HAP-1 (cell line): ENCODE measurements around the gene NUFIP2.
"Not testable (repeated sequence)": the region's sequence is repeated elsewhere in the genome, so short reads cannot be mapped to it uniquely, and the experiment has no call there.

ENCODE experiments used
- DNase-seq, 2 experiments: peaks; one replicate each; pipeline ENCODE4 v3.0.0-alpha.2; 2016 to 2020; ENCODE audit warnings: low spot score in 2 of 2
- H3K27me3 ChIP-seq: fragments of 250-450 bp; sonication (Bioruptor Pico); 2 replicates; pipeline ENCODE4 v1.5.1; 2020; ENCODE audit warnings: low read depth, mild to moderate bottlenecking, moderate library complexity
- H3K36me3 ChIP-seq: fragments of 250-450 bp; sonication (Bioruptor Pico); replicated peaks from 2 replicates; pipeline ENCODE4 v1.5.1; 2020; ENCODE audit warnings: mild to moderate bottlenecking
- H3K4me1 ChIP-seq: fragments of 250-450 bp; sonication (Bioruptor Pico); 2 replicates; pipeline ENCODE4 v1.5.1; 2020; ENCODE audit warnings: mild to moderate bottlenecking
- H3K4me3 ChIP-seq: fragments of 250-450 bp; sonication (Bioruptor Pico); 2 replicates; pipeline ENCODE4 v1.5.1; 2020; ENCODE audit warnings: mild to moderate bottlenecking, moderate library complexity
- H3K9me3 ChIP-seq: fragments of 250-450 bp; sonication (Bioruptor Pico); 2 replicates; pipeline ENCODE4 v1.5.1; 2020; ENCODE audit warnings: mild to moderate bottlenecking, moderate library complexity
- in situ Hi-C: fragments of 300-500 bp; cut with MboI; formaldehyde crosslinking; loops from 3 replicates; pipeline ENCODE4 v1.14.3; 2020; ENCODE audit warnings: low sequenced_read_pairs, inconsistent platforms, mixed read lengths

NUFIP2 gene

GRCh38 chr17:29240968-29241963, 52.7 kb downstream of the NUFIP2 start:
- peak in 1 of 2 experiments; percentile 16 for DNase-seq
- no peaks in the 10 kb centered on the region for H3K36me3 ChIP-seq
- in situ Hi-C loops: no loop called here
- H3K9me3 ChIP-seq: no peaks in the 10 kb centered on the region
- no peaks in the 10 kb centered on the region for H3K4me1 ChIP-seq
- H3K4me3 ChIP-seq: no peak overlapping the region
- H3K27me3 ChIP-seq: no peaks in the 10 kb centered on the region

- Histone ChIP-seq H3K4me1 (no peaks in the 10 kb centered on the region), H3K36me3 (no peaks in the 10 kb centered on the region), H3K27me3 (no peaks in the 10 kb centered on the region), H3K4me3 (no peak overlapping the region), H3K9me3 (no peaks in the 10 kb centered on the region)
- in situ Hi-C loops: no loop called here
- no peak for DNase-seq
Observed at GRCh38 chr17:29240477-29240876, 53.5 kb downstream of the NUFIP2 start.

- Histone ChIP-seq H3K4me1 (no peaks in the 10 kb centered on the region), H3K9me3 (no peaks in the 10 kb centered on the region), H3K27me3 (no peaks in the 10 kb centered on the region), H3K4me3 (no peak overlapping the region), H3K36me3 (no peaks in the 10 kb centered on the region)
- no peak for DNase-seq
- in situ Hi-C loops: no loop called here
Observed at GRCh38 chr17:29238133-29238850, 55.7 kb downstream of the NUFIP2 start.

GRCh38 chr17:29237476-29238132, 56.3 kb downstream of the NUFIP2 start:
- in situ Hi-C loops: no loop called here
- Histone ChIP-seq H3K4me1 (no peaks in the 10 kb centered on the region), H3K36me3 (no peaks in the 10 kb centered on the region), H3K9me3 (no peaks in the 10 kb centered on the region), H3K27me3 (no peaks in the 10 kb centered on the region), H3K4me3 (no peak overlapping the region)
- no peak for DNase-seq

GRCh38 chr17:29235904-29236303, 58.0 kb downstream of the NUFIP2 start:
- no peak overlapping the region for H3K4me3 ChIP-seq
- no peaks in the 10 kb centered on the region for H3K9me3 ChIP-seq
- H3K4me1 ChIP-seq: no peaks in the 10 kb centered on the region
- in situ Hi-C loops: no loop called here
- DNase-seq: no peak
- H3K27me3 ChIP-seq: no peaks in the 10 kb centered on the region
- no peaks in the 10 kb centered on the region for H3K36me3 ChIP-seq

- H3K27me3 ChIP-seq, H3K36me3 ChIP-seq, H3K9me3 ChIP-seq, in situ Hi-C loops, H3K4me3 ChIP-seq, H3K4me1 ChIP-seq, DNase-seq: not testable (repeated sequence)
Observed at GRCh38 chr17:29234972-29235371, 59.0 kb downstream of the NUFIP2 start.

GRCh38 chr17:29233301-29233700, 60.6 kb downstream of the NUFIP2 start:
- no peaks in the 10 kb centered on the region for H3K9me3 ChIP-seq
- no peak for DNase-seq

GRCh38 chr17:29225396-29225795, 68.6 kb downstream of the NUFIP2 start:
- in situ Hi-C loops: no loop called here
- no peaks in the 10 kb centered on the region for H3K27me3 ChIP-seq
- H3K9me3 ChIP-seq: no peaks in the 10 kb centered on the region
- no peaks in the 10 kb centered on the region for H3K36me3 ChIP-seq
- H3K4me3 ChIP-seq: no peak overlapping the region
- DNase-seq: no peak
- no peaks in the 10 kb centered on the region for H3K4me1 ChIP-seq

More at GRCh38 chr17:29233301-29233700, 60.6 kb downstream of the NUFIP2 start:
- in situ Hi-C loops: no loop called here
- Histone ChIP-seq H3K4me3 (no peak overlapping the region), H3K4me1 (no peaks in the 10 kb centered on the region), H3K27me3 (no peaks in the 10 kb centered on the region), H3K36me3 (no peaks in the 10 kb centered on the region)

GRCh38 chr17:29221338-29221737, 72.6 kb downstream of the NUFIP2 start:
- DNase-seq, H3K4me3 ChIP-seq, H3K4me1 ChIP-seq, in situ Hi-C loops, H3K36me3 ChIP-seq, H3K27me3 ChIP-seq, H3K9me3 ChIP-seq: not testable (repeated sequence)

GRCh38 chr17:29219378-29220047, 74.4 kb downstream of the NUFIP2 start:
- in situ Hi-C loops: no loop called here
- Histone ChIP-seq H3K9me3 (no peaks in the 10 kb centered on the region), H3K4me3 (no peak overlapping the region), H3K4me1 (peaks cover 9% of the 10 kb centered on the region), H3K27me3 (no peaks in the 10 kb centered on the region), H3K36me3 (no peaks in the 10 kb centered on the region)
- peak; percentile 78 to 94 for DNase-seq

- in situ Hi-C loops: no loop called here
- H3K4me3 ChIP-seq: no peak overlapping the region
Observed at GRCh38 chr17:29216856-29217255, 77.1 kb downstream of the NUFIP2 start.

GRCh38 chr17:29216181-29216580, 77.8 kb downstream of the NUFIP2 start:
- Histone ChIP-seq H3K4me1 (peaks cover 9% of the 10 kb centered on the region), H3K4me3 (no peak overlapping the region), H3K36me3 (no peaks in the 10 kb centered on the region), H3K27me3 (no peaks in the 10 kb centered on the region), H3K9me3 (no peaks in the 10 kb centered on the region)
- in situ Hi-C loops: no loop called here
- no peak for DNase-seq

More at GRCh38 chr17:29216856-29217255, 77.1 kb downstream of the NUFIP2 start:
- no peaks in the 10 kb centered on the region for H3K27me3 ChIP-seq
- no peak for DNase-seq
- peaks cover 9% of the 10 kb centered on the region for H3K4me1 ChIP-seq
- no peaks in the 10 kb centered on the region for H3K36me3 ChIP-seq
- no peaks in the 10 kb centered on the region for H3K9me3 ChIP-seq

GRCh38 chr17:29215717-29216116, 78.2 kb downstream of the NUFIP2 start:
- no peaks in the 10 kb centered on the region for H3K36me3 ChIP-seq
- no peaks in the 10 kb centered on the region for H3K9me3 ChIP-seq
- H3K27me3 ChIP-seq: no peaks in the 10 kb centered on the region
- H3K4me3 ChIP-seq: no peak overlapping the region
- H3K4me1 ChIP-seq: peaks cover 9% of the 10 kb centered on the region
- DNase-seq: no peak
- in situ Hi-C loops: no loop called here
